ENCODE results near the gene VEGFD.

GRCh38 chrX:15418041-15418706 lies 34.0 kb upstream of the VEGFD start:
- no peak for TF ChIP-seq CTCF (conservative IDR thresholded peaks at IDR 0.05; ENCODE audit: low read depth, low read length)
- TF ChIP-seq EZH2 (IDR thresholded peaks at IDR 0.05; ENCODE audit: borderline replicate concordance, low read depth, low read length, poor library complexity, severe bottlenecking) = no peak

Measured in A673 (cell line).